Measurements from ENCODE around the gene RAD51. TPM values are rescaled to one million over a fixed set of nuclear protein-coding genes. Genes with fewer than 3 reads are reported as not detected.
A peak's percentile ranks its signal among the peaks of the same experiment; 100 is the strongest.

The RAD51 gene
- total and polyA plus RNA-seq, 8 donors = 0.15 to 1.3 (median 0.45) TPM

DNA sequence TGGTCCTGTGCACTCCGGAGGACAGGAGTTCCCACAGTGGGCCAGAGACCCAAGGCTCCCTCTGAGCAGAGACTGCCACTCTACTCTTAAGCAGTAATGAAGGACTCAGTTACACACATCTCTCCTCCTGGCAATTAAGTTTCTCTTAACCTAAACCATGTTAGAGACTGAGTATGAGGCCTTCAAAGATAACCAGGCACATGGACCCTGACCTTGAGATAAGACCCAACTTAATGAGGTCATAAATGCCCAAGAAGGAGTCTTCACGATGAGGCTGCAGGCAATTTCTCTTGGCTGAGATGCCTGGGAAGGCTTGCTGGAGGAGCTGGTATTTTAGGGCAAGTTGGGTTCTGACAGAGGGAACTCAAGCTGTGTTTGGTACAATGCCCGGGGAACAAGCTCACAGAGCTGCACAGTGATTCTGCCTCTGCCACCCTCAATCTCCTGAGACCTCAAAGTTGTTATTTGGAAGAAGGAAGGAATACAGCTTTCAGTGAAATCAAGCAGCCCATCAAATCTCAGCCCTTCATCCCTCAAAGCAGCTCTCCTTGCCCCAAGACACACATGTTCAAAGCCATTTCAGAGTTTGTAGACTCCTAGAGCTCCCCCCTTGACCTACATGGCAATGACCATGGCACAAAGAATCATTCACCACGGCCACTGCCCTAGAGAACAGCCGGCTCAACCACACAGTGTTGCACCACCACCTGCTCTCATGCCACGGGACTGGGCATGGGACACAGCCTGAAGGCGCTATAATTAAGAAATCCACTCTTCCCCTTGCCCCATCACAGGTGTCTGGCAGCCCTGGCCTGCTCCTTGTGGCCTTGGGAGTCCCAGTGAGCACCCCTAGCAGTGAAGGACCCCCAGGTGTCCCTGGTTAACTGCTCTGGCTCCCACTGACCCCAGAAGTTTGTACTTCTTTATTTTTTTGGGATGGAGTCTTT lies 53.0 kb downstream of the RAD51 start:
- ATAC-seq = peak in 1 of 4 donors; percentile 21
- no peaks in the 10 kb centered on the region for H3K9me3 ChIP-seq
- H3K27ac ChIP-seq = no peak overlapping the region
- H3K36me3 ChIP-seq = peaks cover 0 to 29% (median 11%) of the 10 kb centered on the region in 3 donors
- H3K27me3 ChIP-seq = no peaks in the 10 kb centered on the region
- TF ChIP-seq, protein P1, sequence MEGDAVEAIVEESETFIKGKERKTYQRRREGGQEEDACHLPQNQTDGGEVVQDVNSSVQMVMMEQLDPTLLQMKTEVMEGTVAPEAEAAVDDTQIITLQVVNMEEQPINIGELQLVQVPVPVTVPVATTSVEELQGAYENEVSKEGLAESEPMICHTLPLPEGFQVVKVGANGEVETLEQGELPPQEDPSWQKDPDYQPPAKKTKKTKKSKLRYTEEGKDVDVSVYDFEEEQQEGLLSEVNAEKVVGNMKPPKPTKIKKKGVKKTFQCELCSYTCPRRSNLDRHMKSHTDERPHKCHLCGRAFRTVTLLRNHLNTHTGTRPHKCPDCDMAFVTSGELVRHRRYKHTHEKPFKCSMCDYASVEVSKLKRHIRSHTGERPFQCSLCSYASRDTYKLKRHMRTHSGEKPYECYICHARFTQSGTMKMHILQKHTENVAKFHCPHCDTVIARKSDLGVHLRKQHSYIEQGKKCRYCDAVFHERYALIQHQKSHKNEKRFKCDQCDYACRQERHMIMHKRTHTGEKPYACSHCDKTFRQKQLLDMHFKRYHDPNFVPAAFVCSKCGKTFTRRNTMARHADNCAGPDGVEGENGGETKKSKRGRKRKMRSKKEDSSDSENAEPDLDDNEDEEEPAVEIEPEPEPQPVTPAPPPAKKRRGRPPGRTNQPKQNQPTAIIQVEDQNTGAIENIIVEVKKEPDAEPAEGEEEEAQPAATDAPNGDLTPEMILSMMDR (IDR thresholded peaks at IDR 0.05) = no peak
- H3K4me1 ChIP-seq = no peaks in the 10 kb centered on the region
- no peak for FAIRE-seq
- DNase-seq = no peak
- no peak overlapping the region for H3K4me3 ChIP-seq
- 65 to 74% methylated on average over 7 of the region's 7 CpGs for WGBS, 2 donors
- intact Hi-C loops (cut with DNase I) = no loop called here

- intact Hi-C loops (cut with DNase I) = no loop called here
- Histone ChIP-seq H3K4me3 (no peak overlapping the region), H3K36me3 (peaks cover 0 to 17% (median 5%) of the 10 kb centered on the region in 3 donors), H3K9me3 (no peaks in the 10 kb centered on the region), H3K4me1 (peaks cover 0 to 5% (median 0%) of the 10 kb centered on the region in 3 donors), H3K27ac (no peak overlapping the region), H3K27me3 (no peaks in the 10 kb centered on the region)
- ATAC-seq (no peak), FAIRE-seq (no peak), DNase-seq (no peak)
- WGBS, 2 donors = 90 to 95% methylated on average over 4 of the region's 4 CpGs
- TF ChIP-seq, protein P1 (IDR thresholded peaks at IDR 0.05) = no peak
Measured at GRCh38 chr15:40749151-40749630, 54.2 kb downstream of the RAD51 start.

DNA sequence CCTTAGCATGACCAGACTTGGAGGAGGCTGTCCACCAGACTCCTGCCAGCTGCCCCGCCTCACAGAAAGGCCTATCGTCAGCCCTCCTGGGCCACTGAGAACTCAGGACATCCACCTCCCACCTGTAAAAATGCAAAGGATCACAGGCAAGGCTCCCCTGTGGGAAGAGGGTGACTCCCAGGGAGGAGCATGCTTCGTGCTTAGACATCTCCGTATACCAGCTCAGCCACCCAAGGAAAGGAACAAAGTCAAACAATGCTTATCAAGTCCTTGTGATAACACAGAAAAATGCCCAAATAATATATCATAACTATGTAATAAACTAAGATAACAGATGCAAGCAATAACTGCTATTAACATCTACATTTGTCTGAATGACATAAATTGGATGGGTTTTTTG lies 55.9 kb downstream of the RAD51 start:
- no peak overlapping the region for H3K27ac ChIP-seq
- TF ChIP-seq, protein P1 (IDR thresholded peaks at IDR 0.05) = no peak
- H3K9me3 ChIP-seq = no peaks in the 10 kb centered on the region
- no peak for FAIRE-seq
- WGBS, 2 donors = 65 to 70% methylated on average over 4 of the region's 4 CpGs
- H3K4me3 ChIP-seq = no peak overlapping the region
- no peak for ATAC-seq
- peak in 1 of 6 donors; percentile 24 for DNase-seq
- intact Hi-C loops (cut with DNase I) = no loop called here
- no peaks in the 10 kb centered on the region for H3K27me3 ChIP-seq
- peaks cover 0 to 6% (median 3%) of the 10 kb centered on the region in 3 donors for H3K4me1 ChIP-seq
- peaks cover 0 to 9% (median 5%) of the 10 kb centered on the region in 3 donors for H3K36me3 ChIP-seq

GRCh38 chr15:40751745-40752144 lies 56.8 kb downstream of the RAD51 start:
- Histone ChIP-seq H3K27ac (no peak overlapping the region), H3K4me3 (no peak overlapping the region), H3K4me1 (peaks cover 0 to 6% (median 3%) of the 10 kb centered on the region in 3 donors), H3K27me3 (no peaks in the 10 kb centered on the region), H3K36me3 (peaks cover 0 to 9% (median 5%) of the 10 kb centered on the region in 3 donors), H3K9me3 (no peaks in the 10 kb centered on the region)
- TF ChIP-seq, protein P1 (IDR thresholded peaks at IDR 0.05) = no peak
- intact Hi-C loops (cut with DNase I) = no loop called here
- DNase-seq (peak in 1 of 6 donors; percentile 40), FAIRE-seq (no peak), ATAC-seq (no peak)
- WGBS, 2 donors = 95% methylated on average over 12 of the region's 12 CpGs

All from pancreas (tissue), 10 donors.